SHP77 treated with DMSO at 0.1 percent for 48 hours (cell line): ENCODE data around the gene EXOC6.

Experiments
- DNase-seq: peaks from one replicate; lab custom pipeline; 2025; lab: John Stamatoyannopoulos, UW

EXOC6 gene, protein sequence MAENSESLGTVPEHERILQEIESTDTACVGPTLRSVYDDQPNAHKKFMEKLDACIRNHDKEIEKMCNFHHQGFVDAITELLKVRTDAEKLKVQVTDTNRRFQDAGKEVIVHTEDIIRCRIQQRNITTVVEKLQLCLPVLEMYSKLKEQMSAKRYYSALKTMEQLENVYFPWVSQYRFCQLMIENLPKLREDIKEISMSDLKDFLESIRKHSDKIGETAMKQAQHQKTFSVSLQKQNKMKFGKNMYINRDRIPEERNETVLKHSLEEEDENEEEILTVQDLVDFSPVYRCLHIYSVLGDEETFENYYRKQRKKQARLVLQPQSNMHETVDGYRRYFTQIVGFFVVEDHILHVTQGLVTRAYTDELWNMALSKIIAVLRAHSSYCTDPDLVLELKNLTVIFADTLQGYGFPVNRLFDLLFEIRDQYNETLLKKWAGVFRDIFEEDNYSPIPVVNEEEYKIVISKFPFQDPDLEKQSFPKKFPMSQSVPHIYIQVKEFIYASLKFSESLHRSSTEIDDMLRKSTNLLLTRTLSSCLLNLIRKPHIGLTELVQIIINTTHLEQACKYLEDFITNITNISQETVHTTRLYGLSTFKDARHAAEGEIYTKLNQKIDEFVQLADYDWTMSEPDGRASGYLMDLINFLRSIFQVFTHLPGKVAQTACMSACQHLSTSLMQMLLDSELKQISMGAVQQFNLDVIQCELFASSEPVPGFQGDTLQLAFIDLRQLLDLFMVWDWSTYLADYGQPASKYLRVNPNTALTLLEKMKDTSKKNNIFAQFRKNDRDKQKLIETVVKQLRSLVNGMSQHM

DNA sequence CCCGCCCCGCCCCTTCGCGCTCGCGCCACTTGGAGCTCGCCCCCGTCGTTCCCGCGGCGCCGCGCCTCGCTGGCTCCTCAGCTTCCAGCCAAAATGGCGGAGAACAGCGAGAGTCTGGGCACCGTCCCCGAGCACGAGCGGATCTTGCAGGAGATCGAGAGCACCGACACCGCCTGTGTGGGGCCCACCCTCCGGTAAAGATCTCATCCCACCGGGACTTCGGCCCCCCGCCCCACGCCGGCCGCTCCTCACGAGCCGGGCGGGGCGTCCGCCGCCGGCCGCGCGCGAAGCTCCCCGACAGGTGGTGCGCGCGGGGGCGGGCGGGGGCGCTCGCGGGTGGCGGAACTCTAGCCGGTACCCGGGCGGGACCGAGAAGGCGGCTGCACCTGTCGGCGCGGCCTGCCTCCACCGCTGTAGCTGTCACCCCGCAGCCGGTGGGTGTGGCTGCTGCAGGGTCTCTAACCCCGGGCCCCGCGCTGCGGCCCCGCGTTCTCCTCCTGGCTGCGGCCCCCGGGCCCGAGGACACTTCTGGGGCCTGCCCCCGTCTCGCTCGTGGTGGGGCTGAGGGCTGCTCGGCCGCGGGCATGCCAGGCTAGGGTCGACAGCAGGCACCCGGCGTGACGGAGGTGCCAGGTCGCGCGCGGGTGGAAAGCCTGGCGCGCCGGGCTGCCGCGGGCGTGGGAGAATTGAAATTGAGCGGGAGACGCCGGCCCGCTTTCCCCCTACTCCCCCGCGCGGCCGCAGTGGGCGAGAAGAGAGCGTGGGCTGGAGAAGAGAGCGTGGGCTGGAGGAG lies at the start of gene EXOC6:
Gene EXOC6 (plus strand): TSS at position 80 of the 793 bp plus-strand sequence. CDS start 14 bp downstream, at position 94.
- peak; percentile 62 for DNase-seq

DNA sequence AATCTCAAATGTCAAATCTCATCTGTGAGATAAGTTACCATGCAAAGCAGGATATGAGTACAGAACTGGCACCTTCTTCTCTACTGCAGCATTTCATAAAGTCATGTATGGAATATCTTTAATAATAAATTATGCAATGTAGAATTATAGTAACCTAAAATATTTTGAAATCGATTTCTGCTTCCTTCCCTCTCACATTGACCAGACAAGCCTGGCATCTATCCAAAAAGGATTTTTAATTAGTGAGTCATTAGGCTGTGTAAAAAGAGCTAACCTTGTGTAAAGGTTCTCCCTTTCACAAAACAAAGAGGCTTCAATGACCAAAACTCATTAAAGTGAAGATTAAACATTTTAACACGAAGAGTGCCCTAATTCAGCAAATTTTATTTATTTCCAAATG lies 48.8 kb upstream of the EXOC6 start:
- DNase-seq, result no peak

DNA sequence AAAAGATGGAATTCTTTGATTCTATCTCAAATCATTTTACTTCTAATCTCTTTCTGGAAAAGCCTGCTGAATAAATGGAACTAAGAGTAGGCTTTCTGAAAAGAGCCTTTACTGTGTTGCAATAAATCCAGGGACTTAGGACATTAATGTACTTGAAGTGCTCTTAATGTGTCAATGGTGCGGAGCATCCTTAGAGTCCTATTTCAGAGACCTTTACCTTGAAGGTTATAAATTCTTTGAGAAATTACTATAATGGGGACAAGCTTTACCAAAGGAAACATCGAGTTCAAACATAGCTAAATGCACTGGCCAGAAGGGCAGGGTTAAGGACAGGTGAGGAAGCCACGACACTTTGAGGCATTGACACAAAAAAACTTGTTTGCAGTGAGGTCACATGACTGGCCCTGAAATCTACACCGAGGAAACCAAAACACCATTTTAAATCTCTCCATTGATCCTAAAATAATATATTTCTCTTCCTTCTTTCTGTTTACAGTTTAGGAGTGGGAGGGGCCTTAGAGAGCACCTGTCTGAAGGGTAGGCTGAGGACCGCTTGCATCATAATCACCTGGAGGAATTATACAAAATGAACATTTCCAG lies 48.1 kb upstream of the EXOC6 start:
- DNase-seq, result no peak

DNA sequence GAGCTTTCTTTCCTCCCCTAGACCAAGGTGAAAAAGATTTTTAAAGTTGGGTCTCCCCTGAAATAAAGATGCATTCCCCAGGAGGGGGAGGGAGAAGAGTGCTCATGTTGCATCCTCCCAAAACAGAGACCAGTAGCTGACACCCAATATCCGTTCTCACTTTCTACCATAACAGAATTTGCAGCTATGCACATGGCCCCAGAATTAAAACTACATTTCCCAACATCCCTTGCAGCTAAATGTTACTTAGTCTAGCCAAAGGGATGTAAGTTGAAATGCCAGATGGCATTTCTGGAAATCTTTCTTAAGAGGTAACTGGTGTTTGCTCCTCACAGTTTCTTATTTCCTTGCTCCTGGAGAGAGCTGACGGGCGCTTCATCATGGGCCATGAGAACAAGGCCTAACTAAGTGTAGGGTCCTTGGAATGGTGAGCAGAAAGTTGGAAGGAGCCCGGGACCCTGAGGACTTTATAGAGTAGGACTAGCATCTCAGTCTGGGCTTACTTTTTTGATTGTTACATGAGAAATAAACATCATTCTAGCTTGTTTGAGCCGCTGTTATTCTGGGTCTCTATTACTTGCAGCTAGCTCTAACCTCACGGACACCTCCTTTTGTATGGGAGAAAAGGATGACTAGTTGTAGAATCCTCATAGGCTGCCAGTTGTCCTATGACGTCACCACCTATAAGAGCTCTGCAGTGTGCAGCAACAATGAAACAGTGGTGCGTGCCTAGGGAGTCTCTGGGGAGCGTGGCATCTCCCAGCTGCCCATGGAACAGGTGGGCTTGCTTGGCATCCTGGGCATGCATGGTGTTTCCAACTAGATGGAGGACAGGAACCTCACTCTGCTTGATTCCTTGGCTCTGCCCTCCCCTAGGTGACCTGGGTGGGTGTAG lies 46.1 kb upstream of the EXOC6 start:
- peak; percentile 4 for DNase-seq

DNA sequence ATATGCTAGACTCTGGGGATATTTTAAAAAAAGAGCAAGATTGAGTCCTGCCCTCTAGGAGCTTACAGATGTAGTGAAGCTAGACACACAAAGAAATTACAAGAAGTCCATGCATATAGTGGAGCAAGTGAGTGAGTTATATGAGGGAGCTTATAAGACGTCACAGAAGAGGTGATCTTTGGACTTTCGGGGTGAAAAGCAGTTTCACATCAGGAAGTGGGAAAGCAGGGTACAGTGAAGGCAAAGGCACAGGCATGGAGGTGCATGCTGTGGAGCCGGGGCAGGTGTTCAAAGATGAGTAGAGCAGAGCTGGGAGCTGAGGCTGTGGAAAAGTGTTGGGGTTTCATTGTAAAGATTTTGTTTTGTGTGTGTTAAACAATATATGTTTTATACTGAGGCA lies 38.5 kb upstream of the EXOC6 start:
- no peak for DNase-seq

DNA sequence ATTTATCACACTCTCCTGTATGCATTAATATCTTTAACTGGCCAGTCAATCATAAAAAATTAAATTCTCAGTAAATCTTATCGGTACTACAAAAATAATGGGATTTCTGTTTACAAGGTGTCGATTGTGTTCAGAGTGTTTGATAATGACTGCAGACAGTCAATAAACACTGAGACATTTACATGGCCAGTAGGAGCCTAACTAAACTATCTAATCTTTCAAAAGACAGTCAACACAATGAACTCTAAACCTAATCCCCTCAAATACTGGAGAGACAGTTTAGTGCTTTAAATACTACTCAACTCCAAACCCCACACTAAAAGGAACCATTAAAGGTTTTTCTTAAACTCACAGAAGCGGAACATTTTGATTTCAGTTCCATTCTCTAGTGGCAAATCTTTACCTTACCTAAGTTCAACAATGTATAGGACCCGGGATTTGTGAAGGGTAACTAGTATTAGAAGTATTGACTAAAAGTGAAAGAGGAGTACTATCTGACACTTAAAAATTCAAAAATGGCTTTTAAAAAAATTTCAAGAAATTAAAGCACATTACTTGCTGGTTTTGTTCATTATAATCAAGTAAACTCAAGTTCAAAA lies 37.3 kb upstream of the EXOC6 start:
- no peak for DNase-seq

DNA sequence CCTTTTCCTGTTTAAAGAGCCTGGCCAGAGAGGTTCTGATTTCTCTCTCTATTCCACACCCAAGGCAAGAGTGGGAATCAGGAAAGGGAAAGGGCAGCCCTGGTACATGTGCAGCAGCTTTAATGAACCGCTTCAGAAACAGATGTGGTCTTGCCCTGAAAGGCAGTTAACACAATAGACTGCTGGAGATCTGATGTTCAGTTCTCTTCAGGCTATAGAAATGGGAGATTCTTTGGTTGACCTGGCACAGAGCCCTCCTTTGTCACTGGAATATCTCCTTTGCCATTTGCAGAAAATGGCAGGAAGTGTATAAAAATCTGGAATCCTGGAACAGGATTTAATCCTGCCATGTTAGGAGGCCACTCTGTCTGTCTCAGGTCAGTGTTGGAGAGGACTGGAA lies 36.3 kb upstream of the EXOC6 start:
- DNase-seq, result no peak

DNA sequence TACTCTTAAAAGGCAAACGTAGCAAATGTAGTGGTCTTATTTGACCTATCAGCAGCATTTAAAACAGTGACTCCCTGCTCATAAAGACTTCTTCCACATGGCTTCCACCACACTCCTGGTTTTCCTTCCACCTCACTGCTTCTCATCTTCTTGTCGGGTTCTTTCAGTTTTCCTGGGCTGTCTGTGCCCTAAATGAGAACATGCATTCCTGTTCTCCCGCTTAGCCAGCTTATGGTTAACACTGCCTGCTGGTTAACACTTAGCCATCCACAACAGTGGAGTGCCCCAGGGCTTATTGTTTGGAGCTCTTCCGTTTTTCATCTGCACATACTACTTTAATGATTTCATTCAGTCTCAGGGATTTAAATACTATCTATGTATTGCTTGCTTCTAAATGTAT lies 34.3 kb upstream of the EXOC6 start:
- no peak for DNase-seq

DNA sequence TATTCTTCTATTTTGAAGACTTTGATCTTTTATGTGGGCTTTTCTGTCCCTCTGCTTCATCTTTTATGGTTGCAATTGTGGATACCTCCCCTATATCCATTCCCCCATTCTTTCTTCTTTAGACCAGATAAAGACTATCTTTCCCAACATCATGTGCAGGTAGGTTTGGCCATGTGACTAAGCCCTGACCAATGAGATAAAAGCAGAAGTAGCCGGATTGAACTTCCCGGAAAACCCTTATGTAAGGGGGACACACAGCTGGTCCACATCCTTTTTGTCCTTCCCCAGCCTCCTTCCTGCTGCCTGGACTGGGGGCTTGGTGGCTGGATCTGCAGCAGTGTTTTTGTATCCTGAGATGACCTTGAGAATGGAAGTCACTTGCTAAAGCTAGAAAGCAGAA lies 33.5 kb upstream of the EXOC6 start:
- no peak for DNase-seq

DNA sequence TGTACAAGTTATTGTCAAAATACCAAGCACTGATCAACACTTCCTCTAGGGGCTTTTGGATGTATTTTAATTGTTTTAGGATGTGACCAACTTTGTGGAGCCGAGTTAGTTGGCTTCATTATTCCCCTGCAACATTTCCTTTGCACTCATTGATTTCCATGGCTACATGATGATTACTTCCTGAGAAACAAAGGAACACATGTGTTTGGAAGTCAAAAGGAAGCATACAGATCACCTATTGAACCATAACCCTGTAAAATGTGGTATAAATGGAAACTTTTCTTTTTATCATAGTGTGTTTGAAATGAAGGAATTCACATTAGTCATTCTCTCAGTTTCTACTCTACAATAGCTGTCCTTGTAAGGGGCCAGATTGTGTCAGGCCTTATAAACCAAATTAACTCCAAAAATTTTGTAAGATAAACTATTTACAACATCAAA lies 32.2 kb upstream of the EXOC6 start:
- no peak for DNase-seq

DNA sequence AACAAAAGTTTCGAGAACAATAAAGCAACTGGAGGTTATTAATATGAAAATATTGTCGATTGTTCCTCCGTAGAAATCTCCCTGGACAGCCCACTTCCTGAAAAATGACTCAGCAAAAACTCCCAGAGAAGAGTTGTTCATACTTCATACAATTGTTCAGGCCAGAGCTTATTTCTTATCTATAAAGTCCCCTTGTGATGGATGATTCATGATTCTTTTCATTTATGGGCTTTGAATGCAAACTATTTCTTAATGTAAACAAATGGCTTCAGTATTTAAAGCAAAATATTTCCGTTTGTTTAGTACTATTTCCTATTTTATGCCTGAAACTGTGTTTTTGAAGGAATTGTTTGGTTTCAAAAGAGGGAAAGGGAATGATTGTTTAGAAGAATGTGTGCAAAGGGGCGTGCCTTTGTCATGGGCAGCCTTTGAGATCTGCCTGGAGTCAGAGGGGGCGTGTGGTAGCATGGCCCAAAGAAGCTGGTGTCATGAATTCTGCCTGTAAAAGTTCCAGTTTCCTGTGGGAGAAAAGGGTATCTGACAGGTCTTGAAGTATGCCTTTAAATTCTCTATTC lies 26.2 kb upstream of the EXOC6 start:
- no peak for DNase-seq

DNA sequence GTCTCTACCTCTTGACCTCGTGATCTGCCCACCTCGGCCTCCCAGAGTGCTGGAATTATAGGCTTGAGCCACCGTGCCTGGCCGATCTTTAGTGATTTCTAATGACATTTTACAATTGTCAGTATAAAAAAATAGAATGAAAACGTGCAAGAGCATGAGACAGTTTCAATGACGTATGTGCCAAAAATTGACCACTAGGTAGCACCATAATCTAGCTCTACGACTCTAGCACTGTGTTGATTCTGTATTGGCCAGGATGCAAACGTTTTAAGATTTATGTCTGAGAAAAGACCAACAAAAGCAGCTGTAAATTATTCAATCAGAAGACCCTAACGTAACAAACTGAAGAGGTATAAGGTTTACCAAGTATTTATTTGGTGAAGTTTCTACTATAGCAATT lies 25.4 kb upstream of the EXOC6 start:
- DNase-seq, result no peak

DNA sequence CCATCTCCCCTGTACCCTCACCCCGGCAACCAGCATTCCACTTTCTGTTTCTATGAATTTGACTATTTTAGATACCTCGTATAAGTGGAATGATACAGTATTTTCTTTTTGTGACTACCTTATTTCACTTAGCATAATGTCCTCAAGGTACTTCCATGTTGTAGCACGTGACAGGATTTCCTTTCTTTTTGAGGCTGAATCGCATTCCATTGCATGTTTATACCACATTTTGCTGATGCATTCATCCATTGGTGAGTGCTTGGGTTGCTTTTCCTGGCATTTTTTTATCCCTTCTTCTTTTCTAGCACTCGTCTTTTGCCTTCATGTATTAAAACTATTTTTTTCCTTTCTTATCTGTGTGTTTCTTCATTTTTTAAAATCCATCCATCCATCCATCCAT lies 22.3 kb upstream of the EXOC6 start:
- DNase-seq, result no peak

DNA sequence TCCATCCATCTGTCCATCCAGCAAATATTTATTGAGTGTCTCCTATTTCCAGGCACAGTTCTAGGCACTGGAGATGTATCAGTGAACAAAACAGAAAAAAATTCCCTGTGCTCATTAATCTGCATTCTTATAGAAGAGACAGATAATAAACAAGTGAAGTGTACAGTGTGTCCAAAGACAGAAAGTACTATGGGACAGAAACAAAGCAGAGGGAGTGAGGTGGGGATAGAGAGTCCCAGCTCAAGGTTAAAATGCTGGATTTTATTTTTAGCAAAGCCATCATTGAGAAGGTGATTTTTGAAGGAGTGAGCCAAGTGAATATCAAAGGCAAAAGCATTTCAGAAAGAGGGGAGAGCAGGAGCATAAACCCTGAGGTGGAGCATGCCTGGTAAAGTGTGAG lies 21.8 kb upstream of the EXOC6 start:
- no peak for DNase-seq

DNA sequence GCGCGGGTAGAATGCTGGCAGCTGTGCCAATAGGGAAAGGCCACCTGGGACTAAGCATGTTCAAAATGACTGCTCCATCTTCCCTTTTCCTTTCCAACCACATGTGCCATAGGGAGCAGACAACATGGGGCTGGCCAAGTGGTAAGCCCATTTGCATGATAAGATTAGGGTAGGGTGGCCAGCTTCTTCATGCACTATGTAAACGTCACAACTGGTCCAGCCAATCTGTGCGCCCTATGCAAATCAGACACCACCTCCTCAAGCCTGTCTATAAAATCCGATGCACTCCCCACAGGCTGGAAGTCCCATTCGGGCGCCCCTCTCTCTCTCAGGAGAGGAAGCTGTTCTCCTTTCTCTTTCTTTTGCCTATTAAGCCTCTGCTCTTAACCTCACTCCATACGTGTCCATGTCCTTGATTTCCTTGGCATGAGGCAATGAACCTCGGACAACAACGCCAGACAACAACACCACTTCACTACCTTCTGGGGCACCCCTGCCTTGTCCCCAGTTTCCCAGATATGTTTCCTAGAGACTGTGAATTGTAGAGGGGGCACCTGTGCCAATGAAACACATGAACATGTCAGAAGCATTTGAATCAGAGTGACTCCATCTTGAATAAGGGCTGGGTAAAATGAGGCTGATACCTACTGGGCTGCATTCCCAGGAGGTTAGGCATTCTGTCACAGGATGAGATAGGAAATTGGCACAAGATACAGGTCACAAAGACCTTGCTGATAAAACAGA lies 19.1 kb upstream of the EXOC6 start:
- no peak for DNase-seq

DNA sequence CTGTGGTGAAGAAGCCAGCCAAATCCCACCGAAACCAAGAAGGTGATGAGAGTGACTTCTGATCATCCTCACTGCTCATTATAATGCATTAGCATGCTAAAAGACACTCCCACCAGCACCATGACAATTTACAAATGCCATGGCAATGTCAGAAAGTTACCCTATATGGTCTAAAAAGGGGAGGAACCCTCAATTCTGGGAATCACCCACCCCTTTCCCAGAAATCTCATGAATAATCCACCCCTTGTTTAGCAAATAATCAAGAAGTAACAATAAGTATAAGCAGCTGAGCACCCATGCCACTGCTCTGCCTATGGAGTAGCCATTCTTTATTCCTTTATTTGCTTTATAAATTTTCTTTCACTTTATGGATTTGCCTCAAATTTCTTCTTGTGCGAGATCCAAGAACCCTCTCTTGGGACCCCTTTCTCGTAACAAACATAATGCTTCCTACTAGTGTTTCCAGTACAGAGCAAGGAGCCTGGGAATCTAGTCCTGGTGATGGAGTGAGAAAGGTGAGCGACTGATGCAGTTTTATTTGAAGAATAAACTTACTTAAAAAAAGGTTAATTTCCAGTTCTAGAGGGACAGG lies 18.4 kb upstream of the EXOC6 start:
- no peak for DNase-seq

DNA sequence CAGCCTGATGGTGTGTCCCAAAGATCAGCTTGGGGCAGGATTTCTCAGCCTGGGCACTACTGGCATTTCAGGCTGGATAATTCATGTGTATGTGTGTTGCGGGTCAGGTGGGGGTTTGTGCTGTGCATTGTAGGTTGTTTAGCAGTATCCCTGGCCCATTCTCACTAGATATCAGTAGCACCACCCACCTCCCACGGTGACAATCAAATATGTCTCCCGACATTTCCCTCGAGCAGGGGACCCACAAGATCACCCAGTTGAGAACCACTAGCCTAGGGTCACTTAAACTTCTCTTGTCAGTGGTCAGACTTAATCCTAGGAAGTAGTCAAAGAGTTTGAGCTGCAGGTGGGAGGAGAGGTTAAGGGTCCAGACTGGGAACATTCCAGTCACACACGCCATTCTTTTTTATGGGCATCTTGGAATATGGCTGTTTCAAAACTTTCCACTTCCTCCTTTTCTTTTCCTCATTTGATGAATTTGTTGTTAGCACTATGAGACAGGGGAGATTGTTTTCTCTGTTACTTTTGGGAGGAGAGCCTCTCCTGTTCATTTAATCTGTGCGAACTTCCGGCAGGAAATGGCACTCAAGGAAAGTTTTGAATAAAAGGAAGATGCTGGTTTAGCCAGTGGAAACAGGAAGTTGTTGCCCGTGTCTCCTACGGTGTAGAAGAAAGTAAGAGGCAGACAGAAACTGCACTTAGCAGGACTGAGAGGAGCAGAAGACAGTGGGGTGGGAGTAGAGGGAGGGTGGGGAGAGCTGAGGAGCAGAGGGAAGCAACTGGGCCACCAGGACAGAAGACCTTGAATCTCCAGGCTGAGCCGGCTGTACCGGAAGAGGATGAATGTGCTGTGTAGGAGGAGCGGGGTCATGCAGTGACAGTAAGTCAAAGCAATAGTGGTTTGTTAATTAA lies 17.6 kb upstream of the EXOC6 start:
- no peak for DNase-seq

DNA sequence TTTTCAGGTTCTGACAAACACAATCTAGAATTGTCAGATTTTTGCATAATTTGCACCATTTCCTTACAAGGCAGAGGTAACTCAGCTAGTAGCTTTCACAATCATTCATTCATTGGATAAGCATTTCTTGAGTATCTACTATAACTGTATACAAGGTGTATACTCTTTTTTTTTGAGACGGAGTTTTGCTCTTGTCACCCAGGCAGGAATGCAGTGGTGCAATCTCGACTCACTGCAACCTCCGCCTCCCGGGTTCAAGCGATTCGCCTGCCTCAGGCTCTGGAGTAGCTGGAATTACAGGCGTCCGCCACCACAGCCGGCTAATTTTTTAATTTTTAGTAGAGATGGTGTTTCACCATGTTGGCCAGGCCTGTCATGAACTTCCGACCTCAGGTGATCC lies 16.2 kb upstream of the EXOC6 start:
- DNase-seq, result no peak
